ENCODE measurements around the gene SLC38A8.

DNA sequence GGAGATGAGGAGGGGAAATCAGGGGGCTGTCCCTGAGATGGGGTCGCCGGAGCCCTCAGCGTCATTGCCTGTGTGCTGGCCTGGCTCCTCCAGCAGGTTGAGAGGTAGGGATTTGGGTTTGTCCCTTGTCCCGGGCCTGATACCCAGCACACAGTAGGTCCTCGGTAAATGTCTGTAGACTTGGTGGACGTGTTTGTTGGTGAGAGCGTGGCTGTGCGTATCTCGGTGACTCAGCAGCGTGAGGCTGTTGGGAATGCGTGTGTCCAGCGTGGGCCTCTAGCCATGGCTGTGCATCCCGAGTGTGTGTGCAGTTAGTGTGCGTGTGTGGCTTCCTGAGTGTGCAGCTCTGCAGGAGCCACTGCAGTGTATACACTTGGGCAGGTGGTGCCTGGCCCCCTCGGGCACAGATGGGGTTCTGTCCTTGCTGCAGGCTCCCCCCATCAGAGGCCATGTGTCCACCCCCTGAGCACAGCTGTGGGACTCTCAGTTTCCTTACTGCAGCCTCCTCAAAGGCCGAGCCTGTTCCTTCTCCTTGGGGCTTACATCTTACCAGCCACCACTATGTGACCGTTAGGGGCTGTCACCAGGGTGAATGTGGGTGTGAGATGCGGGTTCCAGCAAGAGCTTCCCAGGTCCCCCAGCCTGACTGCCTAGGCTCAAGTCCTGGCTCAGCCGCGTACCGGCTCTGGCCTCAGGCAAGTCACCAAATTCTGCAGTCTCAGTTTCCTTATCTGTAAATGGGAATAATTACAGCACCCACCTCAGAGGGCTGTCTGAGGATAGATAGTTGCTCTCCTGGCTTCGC is 68.8 kb downstream of the SLC38A8 start:
- no peak for TF ChIP-seq YY1 (IDR thresholded peaks at IDR 0.05; ENCODE audit: low read depth)
- TF ChIP-seq CEBPB (IDR thresholded peaks at IDR 0.05), result no peak
- TF ChIP-seq FOXM1 (IDR thresholded peaks at IDR 0.05; ENCODE audit: borderline replicate concordance, low read depth), result no peak
- TF ChIP-seq TAF1 (IDR thresholded peaks at IDR 0.05; ENCODE audit: low read depth), result no peak
- TF ChIP-seq EP300 (IDR thresholded peaks at IDR 0.05; ENCODE audit: borderline replicate concordance), result no peak
- TF ChIP-seq, protein P1, sequence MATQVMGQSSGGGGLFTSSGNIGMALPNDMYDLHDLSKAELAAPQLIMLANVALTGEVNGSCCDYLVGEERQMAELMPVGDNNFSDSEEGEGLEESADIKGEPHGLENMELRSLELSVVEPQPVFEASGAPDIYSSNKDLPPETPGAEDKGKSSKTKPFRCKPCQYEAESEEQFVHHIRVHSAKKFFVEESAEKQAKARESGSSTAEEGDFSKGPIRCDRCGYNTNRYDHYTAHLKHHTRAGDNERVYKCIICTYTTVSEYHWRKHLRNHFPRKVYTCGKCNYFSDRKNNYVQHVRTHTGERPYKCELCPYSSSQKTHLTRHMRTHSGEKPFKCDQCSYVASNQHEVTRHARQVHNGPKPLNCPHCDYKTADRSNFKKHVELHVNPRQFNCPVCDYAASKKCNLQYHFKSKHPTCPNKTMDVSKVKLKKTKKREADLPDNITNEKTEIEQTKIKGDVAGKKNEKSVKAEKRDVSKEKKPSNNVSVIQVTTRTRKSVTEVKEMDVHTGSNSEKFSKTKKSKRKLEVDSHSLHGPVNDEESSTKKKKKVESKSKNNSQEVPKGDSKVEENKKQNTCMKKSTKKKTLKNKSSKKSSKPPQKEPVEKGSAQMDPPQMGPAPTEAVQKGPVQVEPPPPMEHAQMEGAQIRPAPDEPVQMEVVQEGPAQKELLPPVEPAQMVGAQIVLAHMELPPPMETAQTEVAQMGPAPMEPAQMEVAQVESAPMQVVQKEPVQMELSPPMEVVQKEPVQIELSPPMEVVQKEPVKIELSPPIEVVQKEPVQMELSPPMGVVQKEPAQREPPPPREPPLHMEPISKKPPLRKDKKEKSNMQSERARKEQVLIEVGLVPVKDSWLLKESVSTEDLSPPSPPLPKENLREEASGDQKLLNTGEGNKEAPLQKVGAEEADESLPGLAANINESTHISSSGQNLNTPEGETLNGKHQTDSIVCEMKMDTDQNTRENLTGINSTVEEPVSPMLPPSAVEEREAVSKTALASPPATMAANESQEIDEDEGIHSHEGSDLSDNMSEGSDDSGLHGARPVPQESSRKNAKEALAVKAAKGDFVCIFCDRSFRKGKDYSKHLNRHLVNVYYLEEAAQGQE (IDR thresholded peaks at IDR 0.05; ENCODE audit: low read depth), result no peak
- no peak for TF ChIP-seq ZBTB7A (IDR thresholded peaks at IDR 0.05; ENCODE audit: low read depth)
